Kidney epithelial cell (primary cell): ENCODE measurements around the gene TRIM44. TPM values are rescaled to one million over a fixed set of nuclear protein-coding genes. Genes with fewer than 3 reads are reported as not detected.

Source experiments
- DNase-seq: peaks from one replicate; pipeline ENCODE4 v3.0.0-alpha.2; 2010; ENCODE audit warnings: low read depth
- H3K27me3 ChIP-seq: 2 replicates; pipeline ENCODE4 v1.6.0; 2011; ENCODE audit warnings: low read length; ENCODE audit not compliant: control insufficient read depth, insufficient read depth
- H3K36me3 ChIP-seq: 2 replicates; pipeline ENCODE4 v1.5.1; 2011; ENCODE audit warnings: low read length; ENCODE audit not compliant: control insufficient read depth, insufficient read depth
- H3K4me3 ChIP-seq: 2 replicates; pipeline ENCODE4 v1.5.1; 2011; ENCODE audit warnings: low read depth, mild to moderate bottlenecking, control low read depth, low read length
- CTCF ChIP-seq: IDR thresholded peaks from 2 replicates; pipeline ENCODE4 v1.5.1; 2011; ENCODE audit warnings: mild to moderate bottlenecking, moderate library complexity, low read length, control low read depth, inconsistent platforms; ENCODE audit not compliant: insufficient read depth, poor library complexity, severe bottlenecking
- total RNA-seq: library from RNA; depleted of rRNA; stranded (reverse); fragments of >200 nt; gene quantifications from 2 replicates; pipeline ENCODE4 v1.2.3, GENCODE V29; 2015

TRIM44 gene
- total RNA-seq, 1 donor from 2014 or later, result 40.9 TPM

- no peak overlapping the region for H3K4me3 ChIP-seq
- no peaks in the 10 kb centered on the region for H3K27me3 ChIP-seq
- no peak for TF ChIP-seq CTCF
- no peaks in the 10 kb centered on the region for H3K36me3 ChIP-seq
- DNase-seq, result no peak
Measured at GRCh38 chr11:35794850-35795249, 132.3 kb downstream of the TRIM44 start.

GRCh38 chr11:35796562-35796961 is 134.0 kb downstream of the TRIM44 start:
- no peak for TF ChIP-seq CTCF
- Histone ChIP-seq H3K27me3 (no peaks in the 10 kb centered on the region), H3K36me3 (no peaks in the 10 kb centered on the region), H3K4me3 (no peak overlapping the region)
- no peak for DNase-seq

DNA sequence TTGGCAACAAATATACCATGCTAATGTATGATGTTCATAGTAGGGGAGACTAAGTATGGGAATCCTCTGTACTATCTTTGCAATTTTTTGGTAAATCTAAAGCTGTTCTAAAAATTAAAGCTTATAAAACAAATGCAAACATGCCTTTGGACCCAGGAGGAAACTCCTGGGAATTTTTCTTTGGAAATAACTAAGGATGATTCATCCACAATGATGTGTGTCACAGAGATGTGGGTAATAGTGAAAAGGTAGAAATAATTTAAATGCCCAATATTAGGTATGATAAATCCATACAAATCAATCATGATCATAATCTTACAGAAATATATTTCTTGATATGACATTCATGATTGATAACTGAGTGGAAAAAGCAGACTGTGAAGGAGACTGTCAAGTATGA is 135.8 kb downstream of the TRIM44 start:
- Histone ChIP-seq H3K27me3 (no peaks in the 10 kb centered on the region), H3K4me3 (no peak overlapping the region), H3K36me3 (no peaks in the 10 kb centered on the region)
- DNase-seq, result no peak
- TF ChIP-seq CTCF, result no peak

- Histone ChIP-seq H3K36me3 (no peaks in the 10 kb centered on the region), H3K27me3 (no peaks in the 10 kb centered on the region), H3K4me3 (no peak overlapping the region)
- DNase-seq, result no peak
- no peak for TF ChIP-seq CTCF
Measured at GRCh38 chr11:35798983-35799382, 136.4 kb downstream of the TRIM44 start.

DNA sequence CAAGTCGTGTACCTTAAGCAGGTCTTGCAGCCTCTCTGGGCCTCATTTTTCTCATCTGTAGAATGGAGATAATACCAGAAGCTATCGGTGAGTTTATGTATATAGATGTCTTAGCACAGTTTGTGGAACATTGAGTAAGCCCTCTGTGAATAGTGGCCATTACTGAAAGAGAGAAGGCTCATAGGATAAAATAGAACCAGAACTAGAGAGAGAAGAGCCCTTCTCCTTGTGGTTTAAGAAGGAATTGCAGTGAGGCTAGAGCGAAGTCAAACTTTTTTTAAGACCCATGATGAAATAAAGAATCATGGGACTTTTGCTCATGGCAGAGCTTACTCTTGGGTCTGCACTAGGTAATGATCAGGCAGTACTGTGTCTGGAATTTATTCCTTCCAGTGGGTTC is 137.1 kb downstream of the TRIM44 start:
- no peak for TF ChIP-seq CTCF
- H3K4me3 ChIP-seq, result no peak overlapping the region
- H3K36me3 ChIP-seq, result no peaks in the 10 kb centered on the region
- no peaks in the 10 kb centered on the region for H3K27me3 ChIP-seq
- DNase-seq, result no peak
